PC-3 (cell line): ENCODE results near the gene ABCA3.

Experiments
- CTCF ChIP-seq: fragments of 300-600 bp; sonication (generic); conservative IDR thresholded peaks from 2 replicates; pipeline ENCODE4 v1.5.1; 2017; ENCODE audit warnings: antibody characterized with exemption, low read depth, mild to moderate bottlenecking, low read length
- EZH2 ChIP-seq: fragments of 300-600 bp; sonication (generic); IDR thresholded peaks from one replicate; pipeline ENCODE4 v1.6.1; 2017; ENCODE audit warnings: antibody characterized with exemption, mild to moderate bottlenecking, low read length; ENCODE audit not compliant: unreplicated experiment
- EZH2phosphoT487 ChIP-seq: fragments of 300-600 bp; sonication (generic); IDR thresholded peaks from 2 replicates; pipeline ENCODE4 v1.6.1; 2018; ENCODE audit warnings: mild to moderate bottlenecking, antibody characterized with exemption, low read length, borderline replicate concordance

GRCh38 chr16:2308089-2308962, 32.2 kb downstream of the ABCA3 start:
- no peak for TF ChIP-seq CTCF
- no peak for TF ChIP-seq EZH2phosphoT487
- no peak for TF ChIP-seq EZH2
